B cell (primary cell): ENCODE measurements around the gene WBP2.

Experiments used
- CTCF ChIP-seq: fragments of 200-600 bp; IDR thresholded peaks from one replicate; pipeline ENCODE4 v1.8.0; 2022; ENCODE audit warnings: antibody characterized with exemption, mild to moderate bottlenecking
- EZH2 ChIP-seq: IDR thresholded peaks from 2 replicates; pipeline ENCODE4 v1.6.1; 2012; ENCODE audit warnings: borderline replicate concordance, low read depth, mild to moderate bottlenecking, moderate library complexity, low read length; ENCODE audit not compliant: insufficient read depth, poor library complexity, severe bottlenecking

DNA sequence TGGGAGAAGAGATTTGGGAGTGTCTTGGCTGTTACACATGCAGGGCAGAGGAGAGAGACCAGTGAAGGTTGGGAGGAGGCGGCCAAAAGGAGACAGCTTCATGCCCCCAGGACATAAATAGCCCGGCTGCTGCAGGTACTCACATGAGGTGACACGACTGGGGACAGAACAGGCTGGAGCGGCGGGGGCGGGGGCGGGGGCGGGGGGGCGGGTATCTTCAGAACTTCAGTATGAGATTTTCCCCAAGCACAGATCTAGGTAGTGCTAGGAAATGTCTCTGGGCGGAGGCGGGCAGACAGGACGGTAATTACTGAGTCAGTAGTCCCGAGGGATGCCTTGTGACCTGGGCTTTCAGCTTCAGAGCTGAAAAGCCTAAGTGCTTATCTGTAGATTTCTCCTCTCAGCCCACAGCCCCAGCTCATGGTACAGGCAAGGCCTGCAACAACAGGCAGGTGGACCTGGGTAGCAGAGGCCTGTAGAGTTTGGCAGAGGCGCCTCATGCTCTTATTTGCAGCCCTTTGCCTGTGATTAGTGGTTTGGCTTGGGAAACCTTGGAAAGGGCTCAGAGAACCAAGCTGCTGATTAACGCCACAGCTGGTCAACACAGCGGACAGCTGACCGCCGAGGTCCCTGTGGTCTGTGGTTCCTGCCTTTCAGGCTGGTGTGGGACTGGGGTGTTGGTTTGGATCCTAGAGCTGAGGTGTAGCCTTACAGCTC lies 46.1 kb downstream of the WBP2 start:
- TF ChIP-seq CTCF (no peak), EZH2 (no peak)
